SK-N-MC (cell line): Measurements from ENCODE around the gene PCNA.

ENCODE experiments used
- EZH2 ChIP-seq: fragments of 200-600 bp; sonication (generic); IDR thresholded peaks from one replicate; pipeline ENCODE4 v1.6.1; 2017; ENCODE audit warnings: antibody characterized with exemption
- POLR2AphosphoS5 ChIP-seq: IDR thresholded peaks from 2 replicates; pipeline ENCODE4 v1.6.1; 2012; ENCODE audit warnings: mild to moderate bottlenecking, low read depth, low read length, borderline replicate concordance

DNA sequence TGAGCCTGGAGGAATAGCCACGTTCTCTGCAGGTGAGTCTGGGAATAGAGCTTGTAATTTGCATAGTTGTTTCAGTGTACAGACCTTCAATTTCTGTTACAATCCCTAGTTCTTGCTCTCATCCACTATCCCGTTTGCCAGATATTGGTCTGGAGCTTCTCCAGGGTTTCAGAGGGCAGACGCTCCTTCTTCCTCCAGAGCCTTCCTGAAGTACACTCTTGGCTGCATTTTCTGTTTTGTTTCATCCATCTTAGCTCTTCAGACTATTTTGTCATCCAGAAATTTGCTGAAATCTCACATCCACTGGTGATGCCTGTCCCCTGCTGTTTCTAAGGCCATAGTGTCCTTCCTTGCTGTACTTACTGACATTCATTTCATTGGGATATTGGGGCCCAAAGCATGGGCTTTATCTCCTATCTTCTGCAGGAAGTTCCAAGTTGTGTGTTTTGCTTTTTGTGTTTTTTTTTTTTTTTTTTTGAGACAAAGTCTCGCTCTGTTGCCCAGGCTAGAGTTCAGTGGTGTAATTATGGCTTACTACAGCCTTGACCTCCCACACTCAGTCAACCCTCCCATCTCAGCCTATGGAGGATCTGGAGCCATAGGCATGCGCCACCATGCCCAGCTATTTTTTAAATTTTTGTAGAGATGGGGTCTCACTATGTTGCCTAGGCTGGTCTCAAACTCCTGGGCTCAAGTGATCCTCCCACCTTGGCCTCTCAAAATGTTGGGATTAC is 25.8 kb upstream of the PCNA start:
- TF ChIP-seq POLR2AphosphoS5 = no peak
- TF ChIP-seq EZH2 = no peak
